ENCODE results near the gene MAP4K1. TPM values are rescaled to one million over a fixed set of nuclear protein-coding genes. Genes with fewer than 3 reads are reported as not detected.
"Not testable (repeated sequence)": the region's sequence is repeated elsewhere in the genome, so short reads cannot be mapped to it uniquely, and the experiment has no call there.

Gene MAP4K1
- total RNA-seq, 1 experiment from 2014 or later = 2.3 TPM

GRCh38 chr19:38615007-38615581 lies 2.7 kb downstream of the MAP4K1 start:
- Histone ChIP-seq H3K4me3 (ENCODE audit: low read length) (no peak overlapping the region), H3K9me3 (ENCODE audit: low read length) (no peaks in the 10 kb centered on the region), H2AFZ (ENCODE audit: low read length) (no peak overlapping the region), H3K36me3 (ENCODE audit: low read depth, low read length) (no peaks in the 10 kb centered on the region), H3K4me1 (ENCODE audit: insufficient read depth, low read length) (peaks cover 11% of the 10 kb centered on the region), H3F3A (ENCODE audit: low read length, unreplicated experiment) (no peaks in the 10 kb centered on the region), H3K27me3 (ENCODE audit: low read length) (no peaks in the 10 kb centered on the region), H3K79me2 (ENCODE audit: low read length) (peaks cover 12% of the 10 kb centered on the region), H4K20me1 (ENCODE audit: low read length) (no peaks in the 10 kb centered on the region), H3K27ac (ENCODE audit: low read length) (no peak overlapping the region), H3K9ac (ENCODE audit: low read length) (no peak overlapping the region), H3K9me2 (replicated peaks; ENCODE audit: low read length) (no peaks in the 10 kb centered on the region), H3K4me2 (ENCODE audit: low read length) (no peak overlapping the region)
- no TSS peak for BruUV-seq (replicated peaks)
- DNase-seq (no peak), ATAC-seq (no peak)
- POLR2A ChIA-PET (ENCODE audit: unreplicated experiment) = no interaction called here
- CTCF ChIA-PET = no interaction called here
- TF ChIP-seq EZH2phosphoT487 (IDR thresholded peaks at IDR 0.05; ENCODE audit: borderline replicate concordance, low read length) (no peak), CTCF (conservative IDR thresholded peaks at IDR 0.05; ENCODE audit: low read depth, low read length) (no peak), EZH2 (IDR thresholded peaks at IDR 0.05; ENCODE audit: low read length, unreplicated experiment) (no peak)
- intact Hi-C loops (cut with micrococcal nuclease) = no loop called here

- Histone ChIP-seq H3F3A (ENCODE audit: low read length, unreplicated experiment) (no peaks in the 10 kb centered on the region), H3K9ac (ENCODE audit: low read length) (no peak overlapping the region), H3K27ac (ENCODE audit: low read length) (no peak overlapping the region), H3K9me2 (replicated peaks; ENCODE audit: low read length) (no peaks in the 10 kb centered on the region), H4K20me1 (ENCODE audit: low read length) (no peaks in the 10 kb centered on the region), H2AFZ (ENCODE audit: low read length) (no peak overlapping the region), H3K4me1 (ENCODE audit: insufficient read depth, low read length) (peaks cover 8% of the 10 kb centered on the region), H3K36me3 (ENCODE audit: low read depth, low read length) (no peaks in the 10 kb centered on the region), H3K4me3 (ENCODE audit: low read length) (no peak overlapping the region), H3K27me3 (ENCODE audit: low read length) (no peaks in the 10 kb centered on the region), H3K4me2 (ENCODE audit: low read length) (no peak overlapping the region), H3K79me2 (ENCODE audit: low read length) (peaks cover 4% of the 10 kb centered on the region), H3K9me3 (ENCODE audit: low read length) (no peaks in the 10 kb centered on the region)
- ChIA-PET POLR2A (ENCODE audit: unreplicated experiment) (no interaction called here), CTCF (no interaction called here)
- TF ChIP-seq CTCF (conservative IDR thresholded peaks at IDR 0.05; ENCODE audit: low read depth, low read length) (no peak), EZH2 (IDR thresholded peaks at IDR 0.05; ENCODE audit: low read length, unreplicated experiment) (no peak), EZH2phosphoT487 (IDR thresholded peaks at IDR 0.05; ENCODE audit: borderline replicate concordance, low read length) (no peak)
- DNase-seq (no peak), ATAC-seq (no peak)
- no TSS peak for BruUV-seq (replicated peaks)
- intact Hi-C loops (cut with micrococcal nuclease) = no loop called here
These were observed 3.5 kb downstream of the MAP4K1 start for GRCh38 chr19:38614289-38614688.

GRCh38 chr19:38606131-38606530 lies 11.6 kb downstream of the MAP4K1 start:
- ChIA-PET POLR2A (ENCODE audit: unreplicated experiment) (no interaction called here), CTCF (no interaction called here)
- no peak for ATAC-seq
- BruUV-seq (replicated peaks) = no TSS peak
- no peaks in the 10 kb centered on the region for H4K20me1 ChIP-seq (ENCODE audit: low read length)
- no peaks in the 10 kb centered on the region for H3K36me3 ChIP-seq (ENCODE audit: low read depth, low read length)
- intact Hi-C loops (cut with micrococcal nuclease) = no loop called here
- H3K4me3 ChIP-seq (ENCODE audit: low read length) = no peak overlapping the region
- no peak for TF ChIP-seq EZH2 (IDR thresholded peaks at IDR 0.05; ENCODE audit: low read length, unreplicated experiment)
- TF ChIP-seq CTCF (conservative IDR thresholded peaks at IDR 0.05; ENCODE audit: low read depth, low read length) = no peak
- TF ChIP-seq EZH2phosphoT487 (IDR thresholded peaks at IDR 0.05; ENCODE audit: borderline replicate concordance, low read length) = no peak
- no peak overlapping the region for H3K9ac ChIP-seq (ENCODE audit: low read length)
- H3K79me2 ChIP-seq (ENCODE audit: low read length) = no peaks in the 10 kb centered on the region
- no peaks in the 10 kb centered on the region for H3F3A ChIP-seq (ENCODE audit: low read length, unreplicated experiment)
- no peaks in the 10 kb centered on the region for H3K4me1 ChIP-seq (ENCODE audit: insufficient read depth, low read length)
- no peak overlapping the region for H2AFZ ChIP-seq (ENCODE audit: low read length)
- no peaks in the 10 kb centered on the region for H3K9me3 ChIP-seq (ENCODE audit: low read length)
- H3K9me2 ChIP-seq (replicated peaks; ENCODE audit: low read length) = no peaks in the 10 kb centered on the region
- DNase-seq = no peak
- H3K27me3 ChIP-seq (ENCODE audit: low read length) = no peaks in the 10 kb centered on the region
- H3K4me2 ChIP-seq (ENCODE audit: low read length) = no peak overlapping the region
- H3K27ac ChIP-seq (ENCODE audit: low read length) = no peak overlapping the region

- H3K27me3 ChIP-seq (ENCODE audit: low read length); H3K4me3 ChIP-seq (ENCODE audit: low read length); BruUV-seq (replicated peaks); H3F3A ChIP-seq (ENCODE audit: low read length, unreplicated experiment); ATAC-seq; intact Hi-C loops (cut with micrococcal nuclease); H3K9me2 ChIP-seq (replicated peaks; ENCODE audit: low read length); H3K4me1 ChIP-seq (ENCODE audit: insufficient read depth, low read length); H3K36me3 ChIP-seq (ENCODE audit: low read depth, low read length); DNase-seq; H4K20me1 ChIP-seq (ENCODE audit: low read length); H3K9ac ChIP-seq (ENCODE audit: low read length); H3K4me2 ChIP-seq (ENCODE audit: low read length); H3K27ac ChIP-seq (ENCODE audit: low read length); H2AFZ ChIP-seq (ENCODE audit: low read length); H3K79me2 ChIP-seq (ENCODE audit: low read length); POLR2A ChIA-PET (ENCODE audit: unreplicated experiment); H3K9me3 ChIP-seq (ENCODE audit: low read length); CTCF ChIA-PET: not testable (repeated sequence)
These were observed 14.9 kb downstream of the MAP4K1 start for GRCh38 chr19:38602856-38603255.

Data from PC-3 (cell line).